OCI-LY1 (cell line): ENCODE data around the gene GLI3.

Experiments used
- EZH2 ChIP-seq: fragments of 200-600 bp; sonication (generic), shearing (Covaris generic); IDR thresholded peaks from 2 replicates; pipeline ENCODE4 v1.8.0; 2017; ENCODE audit warnings: borderline replicate concordance, mixed run types, mild to moderate bottlenecking, antibody characterized with exemption, low read length, moderate library complexity, mixed read lengths
- TF ChIP-seq, protein P1 (sequence below): fragments of 200-600 bp; sonication (generic), shearing (Covaris generic); IDR thresholded peaks from 2 replicates; pipeline ENCODE4 v1.5.1; 2017; ENCODE audit warnings: mild to moderate bottlenecking, antibody characterized with exemption, low read length, moderate library complexity, mixed read lengths

DNA sequence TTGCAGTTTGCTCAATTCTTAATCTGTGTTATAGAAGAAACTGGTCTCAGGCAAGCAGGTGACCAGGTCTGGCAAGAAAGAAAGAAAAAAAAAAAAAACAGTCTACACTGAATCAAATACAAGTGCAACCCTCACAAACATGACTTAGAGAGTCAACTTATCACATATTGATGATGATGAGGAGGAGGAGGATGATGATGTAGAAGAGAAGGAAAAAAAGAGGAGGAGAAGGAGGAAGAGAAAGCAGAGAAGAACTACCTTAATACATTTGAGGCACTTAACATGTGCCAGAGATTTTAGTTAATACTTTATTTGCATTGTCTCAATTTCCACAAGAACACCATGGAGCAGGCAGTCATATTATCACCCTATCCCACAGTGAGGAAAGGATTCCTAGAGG is 91.5 kb downstream of the GLI3 start:
- TF ChIP-seq, protein P1, sequence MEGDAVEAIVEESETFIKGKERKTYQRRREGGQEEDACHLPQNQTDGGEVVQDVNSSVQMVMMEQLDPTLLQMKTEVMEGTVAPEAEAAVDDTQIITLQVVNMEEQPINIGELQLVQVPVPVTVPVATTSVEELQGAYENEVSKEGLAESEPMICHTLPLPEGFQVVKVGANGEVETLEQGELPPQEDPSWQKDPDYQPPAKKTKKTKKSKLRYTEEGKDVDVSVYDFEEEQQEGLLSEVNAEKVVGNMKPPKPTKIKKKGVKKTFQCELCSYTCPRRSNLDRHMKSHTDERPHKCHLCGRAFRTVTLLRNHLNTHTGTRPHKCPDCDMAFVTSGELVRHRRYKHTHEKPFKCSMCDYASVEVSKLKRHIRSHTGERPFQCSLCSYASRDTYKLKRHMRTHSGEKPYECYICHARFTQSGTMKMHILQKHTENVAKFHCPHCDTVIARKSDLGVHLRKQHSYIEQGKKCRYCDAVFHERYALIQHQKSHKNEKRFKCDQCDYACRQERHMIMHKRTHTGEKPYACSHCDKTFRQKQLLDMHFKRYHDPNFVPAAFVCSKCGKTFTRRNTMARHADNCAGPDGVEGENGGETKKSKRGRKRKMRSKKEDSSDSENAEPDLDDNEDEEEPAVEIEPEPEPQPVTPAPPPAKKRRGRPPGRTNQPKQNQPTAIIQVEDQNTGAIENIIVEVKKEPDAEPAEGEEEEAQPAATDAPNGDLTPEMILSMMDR, result no peak
- no peak for TF ChIP-seq EZH2
